Left colon (tissue), 2 donors: ENCODE data around the gene MAGI1. TPM values are rescaled to one million over a fixed set of nuclear protein-coding genes. Genes with fewer than 3 reads are reported as not detected.

ENCODE experiments used
- ATAC-seq: fragments of 200-7000 bp; cut with Tn5 transposase; one replicate; pipeline ENCODE4 v1.9.1; 2020; ENCODE audit warnings: mild to moderate bottlenecking, moderate library complexity
- DNase-seq, 2 donors: peaks; one replicate each; pipeline ENCODE4 v3.0.0-alpha.2; 2020
- intact Hi-C, 2 donors: fragments of 100-400 bp; cut with DNase I in 1 of 2; cut with micrococcal nuclease in 1 of 2; formaldehyde crosslinking; loops; one replicate each; pipeline versions ENCODE4 v1.11.2 to v1.14.0; 2022; cut with DNase I, micrococcal nuclease
- long read RNA-seq: library from polyadenylated mRNA; unstranded; transcript quantifications from one replicate; pipeline ENCODE4 v2.0.0, GENCODE V29; 2021
- total RNA-seq, 2 donors: library from RNA; stranded (reverse); fragmentation: NEBNext Ultra II Directional; extraction: Animal tissue kit (Norgen Biotek cat#: 25700); gene quantifications; one replicate each; pipeline ENCODE4 v1.2.1, GENCODE V29; 2021
- donor health status: DM: no; HTN: no; CAD: no.
- donor health status: DM: yes; HTN: yes; CAD: no.

MAGI1 gene
- total RNA-seq: 10 to 100 TPM; 45.9 to 49.2 TPM
- long read RNA-seq, partial matches to known transcripts: 8 of 29 reads
- long read RNA-seq, other reads (novel, unspliced or antisense): 21 of 29 reads

- intact Hi-C loops: no loop called here
- peak; percentile 82 for ATAC-seq
These were observed at the start of gene MAGI1 for GRCh38 chr3:66038726-66039589. TSS of gene MAGI1 (minus strand) at chr3:66038918. CDS start at chr3:66038308, 610 bp downstream.

GRCh38 chr3:66083784-66084213 is 45.1 kb upstream of the MAGI1 start:
- DNase-seq: no peak
- intact Hi-C loops: no loop called here
- peak; percentile 63 for ATAC-seq

More at GRCh38 chr3:66038726-66039589, at the start of gene MAGI1:
- peak; percentile 87 to 93 for DNase-seq

DNA sequence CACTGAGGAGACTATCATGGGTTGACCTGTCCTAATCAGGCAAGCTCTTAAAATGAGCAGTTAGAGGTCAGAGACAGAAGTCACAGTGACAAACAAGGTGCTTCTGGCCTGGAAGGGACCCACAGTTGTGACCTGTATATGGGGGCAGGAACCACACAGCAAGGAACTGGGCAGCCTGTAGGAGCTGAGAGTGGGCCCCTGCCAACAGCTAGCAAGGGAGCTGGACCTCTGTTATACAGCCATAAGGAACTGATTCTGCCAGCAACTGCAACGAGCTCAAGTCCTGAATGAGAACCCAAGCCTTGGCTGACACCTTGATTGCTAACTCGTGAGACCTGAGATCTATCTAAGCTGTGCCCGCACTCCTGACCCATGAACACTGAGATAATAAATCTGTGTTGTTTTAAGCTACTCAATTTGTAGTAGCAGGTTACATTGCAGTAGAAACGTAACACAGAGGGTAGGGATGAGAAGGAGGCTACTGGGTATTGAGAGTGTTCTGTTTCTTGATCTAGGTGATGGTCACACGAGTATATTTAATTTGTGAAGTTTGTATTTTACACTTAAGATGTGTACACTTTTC is 44.5 kb upstream of the MAGI1 start:
- ATAC-seq: peak; percentile 29
- intact Hi-C loops: no loop called here
- DNase-seq: no peak

GRCh38 chr3:66082679-66083078 is 44.0 kb upstream of the MAGI1 start:
- DNase-seq: no peak
- intact Hi-C loops: no loop called here
- ATAC-seq: no peak

DNA sequence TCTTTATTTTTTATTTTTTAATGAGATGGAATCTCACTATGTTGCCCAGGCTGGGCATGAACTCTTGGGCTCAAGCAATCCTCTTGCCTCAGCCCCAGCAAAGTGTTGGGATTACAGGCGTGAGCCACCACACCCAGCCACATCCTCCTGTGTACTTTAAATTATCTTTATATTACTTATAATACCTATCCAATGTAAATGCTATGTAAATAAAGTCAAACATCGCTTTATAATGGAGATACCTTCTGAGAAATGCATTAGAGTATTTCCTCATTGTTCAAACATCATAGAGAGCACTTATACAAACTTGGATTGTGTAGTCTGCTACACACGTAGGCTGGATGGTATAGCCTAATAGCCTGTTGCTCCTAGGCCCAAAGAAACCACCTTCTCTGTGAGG is 41.4 kb upstream of the MAGI1 start:
- DNase-seq (peak; percentile 18 to 25), ATAC-seq (peak; percentile 94)
- intact Hi-C loops: no loop called here

DNA sequence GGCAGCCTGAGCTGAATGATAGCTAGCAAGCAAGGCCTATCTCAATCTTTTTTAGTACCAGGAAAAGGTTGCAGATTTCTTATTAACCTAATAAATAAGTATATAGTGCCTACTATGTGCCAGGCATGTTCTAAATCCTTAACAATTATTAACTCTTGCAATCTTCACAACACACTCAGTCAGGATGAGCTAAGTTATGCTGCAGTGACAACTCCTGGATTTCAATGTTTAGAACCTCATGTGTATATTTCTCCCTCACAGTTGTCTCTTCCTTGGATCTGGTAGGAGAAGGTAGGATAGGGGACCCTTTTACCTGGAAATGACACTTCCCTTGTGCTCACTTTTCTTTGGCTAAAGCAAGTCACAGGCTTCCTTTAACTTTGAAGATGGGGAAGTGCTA is 39.3 kb upstream of the MAGI1 start:
- intact Hi-C loops: no loop called here

GRCh38 chr3:66076861-66077470 is 38.2 kb upstream of the MAGI1 start:
- ATAC-seq (no peak), DNase-seq (no peak)
- intact Hi-C loops: no loop called here

More for the DNA sequence above, 39.3 kb upstream of the MAGI1 start:
- DNase-seq: no peak
- ATAC-seq: no peak

DNA sequence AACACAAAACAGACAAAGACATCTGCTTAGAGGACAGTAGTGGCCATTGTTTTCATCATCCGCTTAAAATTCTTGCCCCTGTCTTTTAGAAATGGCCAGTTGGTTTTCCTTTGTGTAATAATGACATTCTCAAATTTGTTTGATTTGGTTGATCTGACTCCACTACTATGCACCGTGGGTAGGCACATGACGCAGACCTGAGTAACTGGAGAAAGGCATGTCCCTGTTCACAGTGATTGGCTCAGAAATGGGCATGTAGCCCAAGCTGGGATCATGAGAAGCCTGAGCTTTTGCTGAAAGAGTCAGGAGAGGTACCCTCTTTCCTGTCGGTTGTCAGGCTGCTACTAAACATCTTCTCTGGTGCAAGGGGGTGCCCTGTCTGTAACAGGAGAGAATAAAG is 36.6 kb upstream of the MAGI1 start:
- no peak for ATAC-seq
- intact Hi-C loops: no loop called here
- DNase-seq: no peak

DNA sequence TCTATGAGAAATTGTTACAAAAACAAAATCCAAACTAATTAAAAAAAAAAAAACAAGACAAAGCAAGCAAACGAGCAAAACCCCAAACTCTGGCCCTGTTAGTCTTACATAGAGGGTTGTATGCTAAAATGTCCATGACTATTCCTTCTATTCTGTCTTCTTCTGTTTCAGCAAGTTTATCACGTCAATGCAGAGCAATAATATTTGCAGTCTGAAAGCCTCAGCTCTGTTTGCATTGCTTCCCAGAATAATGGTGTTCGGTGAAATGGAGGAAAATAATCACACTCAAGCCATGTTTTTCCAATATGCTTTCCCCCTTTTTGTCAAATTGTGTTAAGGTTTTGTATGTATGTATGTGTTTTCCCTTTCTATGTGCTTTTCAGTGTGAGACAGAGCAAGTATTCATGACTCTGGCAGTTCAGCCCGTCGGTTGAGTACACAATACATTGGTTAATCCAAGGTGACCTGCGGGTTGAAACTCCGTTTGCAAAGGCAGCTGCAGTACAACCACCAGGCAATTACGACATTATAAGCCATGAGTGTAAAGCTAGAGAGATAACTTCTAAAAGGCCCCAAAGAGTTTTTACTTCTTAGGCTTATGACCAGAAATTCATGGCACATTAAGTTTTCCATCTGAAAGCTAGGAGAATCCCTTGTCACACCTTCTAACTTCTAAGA is 34.9 kb upstream of the MAGI1 start:
- DNase-seq (no peak), ATAC-seq (peak; percentile 62)
- intact Hi-C loops: no loop called here

DNA sequence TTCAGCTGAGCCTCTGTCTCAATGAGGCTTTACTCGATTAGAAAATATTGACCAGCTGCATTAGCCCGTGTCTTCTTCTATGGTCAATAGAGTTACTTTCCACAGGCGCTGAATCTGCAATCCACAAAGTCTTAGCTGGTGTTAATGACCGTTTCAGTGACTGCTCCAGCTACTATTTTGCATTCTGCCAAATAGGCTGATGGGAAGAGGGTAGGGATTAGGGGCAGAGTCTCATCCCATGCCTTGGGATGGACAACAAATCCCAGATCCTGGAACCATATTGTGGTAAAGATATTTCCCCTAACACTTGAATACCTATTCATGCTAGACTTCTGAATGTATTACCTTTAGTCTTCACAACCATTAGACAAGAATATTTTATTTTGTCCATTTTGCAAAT is 29.5 kb upstream of the MAGI1 start:
- intact Hi-C loops: no loop called here
- ATAC-seq: no peak
- DNase-seq: no peak

- intact Hi-C loops: no loop called here
These were observed 28.4 kb upstream of the MAGI1 start for GRCh38 chr3:66066963-66067617.

DNA sequence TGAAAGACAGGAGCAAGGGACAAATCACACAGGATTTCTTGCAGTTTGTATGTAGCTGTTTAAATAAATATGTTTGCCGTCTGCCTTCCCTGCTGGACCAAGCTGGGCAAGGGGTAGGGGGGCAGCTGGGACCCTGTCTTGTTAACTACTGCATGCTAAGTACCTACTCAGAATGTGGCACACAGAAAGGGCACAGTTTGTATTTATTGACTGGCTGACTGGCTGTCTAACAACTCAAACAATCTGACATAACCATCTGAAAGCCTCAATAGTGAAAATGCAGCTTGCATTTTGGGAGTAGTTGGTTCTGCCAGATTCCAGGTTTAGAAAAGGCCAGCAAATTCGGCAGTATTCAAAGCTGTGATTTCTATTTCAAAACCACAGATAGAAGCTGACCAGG is 16.6 kb upstream of the MAGI1 start:
- intact Hi-C loops: no loop called here
- ATAC-seq (no peak), DNase-seq (no peak)

More at GRCh38 chr3:66066963-66067617, 28.4 kb upstream of the MAGI1 start:
- no peak for DNase-seq
- ATAC-seq: no peak

DNA sequence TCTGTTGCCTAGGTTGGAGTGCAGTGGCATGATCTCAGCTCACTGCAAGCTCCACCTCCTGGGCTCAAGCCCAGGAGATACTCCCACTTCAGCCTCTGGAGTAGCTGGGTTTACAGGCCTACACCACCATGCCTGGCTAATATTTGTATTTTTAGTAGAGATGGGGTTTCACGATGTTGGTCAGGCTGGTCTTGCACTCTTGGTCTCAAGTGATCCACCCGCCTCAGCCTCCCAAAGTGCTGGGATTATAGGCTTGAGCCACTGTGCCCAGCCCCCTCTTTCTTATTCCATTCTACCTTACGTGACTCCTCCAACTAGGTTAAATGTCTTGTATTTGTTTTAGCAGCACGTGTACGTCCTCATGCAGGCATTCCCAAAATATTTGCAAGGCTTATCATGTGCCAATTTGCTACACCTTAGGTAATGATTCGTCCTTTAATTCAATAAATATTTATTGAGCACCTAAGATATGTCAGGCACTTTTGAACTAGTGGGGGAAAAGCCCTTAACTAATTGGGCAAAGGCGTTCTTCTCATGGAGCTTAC is 14.9 kb upstream of the MAGI1 start:
- intact Hi-C loops: no loop called here
- no peak for DNase-seq
- ATAC-seq: peak; percentile 76

DNA sequence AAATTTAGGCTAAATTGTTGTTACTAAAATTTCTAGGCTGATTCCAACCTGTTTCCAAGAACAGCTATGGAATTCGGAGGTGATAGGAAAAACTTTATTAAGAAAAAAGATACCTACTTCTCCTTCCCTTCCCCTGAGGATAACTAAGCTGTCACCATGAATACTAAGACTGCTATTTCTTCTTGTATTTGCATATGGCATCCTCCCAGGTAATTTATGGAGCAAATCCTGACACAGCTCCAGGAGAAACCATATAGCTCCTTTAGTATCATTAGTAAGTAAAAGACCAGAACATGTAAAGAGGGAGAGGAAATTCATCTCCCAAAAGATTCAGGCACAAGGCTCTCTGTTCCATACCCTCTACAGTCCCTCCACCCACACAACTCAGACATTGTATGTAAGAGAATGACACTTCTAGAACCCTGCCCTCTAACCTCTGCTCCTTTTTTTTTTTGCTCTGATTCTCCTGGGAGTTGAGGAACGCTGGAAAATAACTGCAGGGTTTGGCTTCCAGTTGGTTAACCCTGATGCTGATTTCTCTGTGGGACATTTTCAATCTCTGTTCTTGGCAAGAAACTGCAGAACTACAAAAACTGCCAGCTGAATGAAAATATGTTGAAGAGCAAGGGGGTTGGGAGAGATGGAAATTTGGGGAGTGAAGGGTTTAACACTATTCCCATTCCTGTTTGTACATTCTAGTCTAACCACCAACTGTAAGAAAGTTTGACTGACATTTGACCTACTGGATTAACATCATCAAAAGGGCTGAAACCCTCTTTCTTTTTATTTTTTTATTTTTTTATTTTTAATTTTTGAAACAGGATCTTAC is 14.2 kb upstream of the MAGI1 start:
- intact Hi-C loops: no loop called here
- DNase-seq (no peak), ATAC-seq (peak; percentile 27)

- ATAC-seq (no peak), DNase-seq (no peak)
- intact Hi-C loops: no loop called here
These were observed 12.1 kb upstream of the MAGI1 start for GRCh38 chr3:66050821-66051220.

- no peak for DNase-seq
- intact Hi-C loops: loop anchor here in 1 of 2 donors (10.0 kb wide), 1 partner anchor 263 kb away; no protein-coding TSS in a partner anchor
- ATAC-seq: peak; percentile 20
These were observed 9.3 kb upstream of the MAGI1 start for GRCh38 chr3:66048051-66048395.

- ATAC-seq (peak; percentile 95), DNase-seq (no peak)
- intact Hi-C loops: loop anchor here in 1 of 2 donors (10.0 kb wide), 1 partner anchor 263 kb away; no protein-coding TSS in a partner anchor
These were observed 8.8 kb upstream of the MAGI1 start for GRCh38 chr3:66047311-66048050.
